Stimulated activated CD4-positive, alpha-beta T cell treated with anti-CD3 and anti-CD28 coated beads, Interleukin-4, amount 100 ng/mL, for 4 hours (primary cell): Measurements from ENCODE around the gene KHDC4.

ENCODE experiments used
- DNase-seq, 2 experiments: peaks; one replicate each; pipeline ENCODE4 v3.0.0-alpha.2; 2020

Gene KHDC4

GRCh38 chr1:155934097-155934935 is at the start of gene KHDC4:
Gene KHDC4 (minus strand): TSS chr1:155934413. CDS start chr1:155934373, 40 bp downstream.
- DNase-seq, result peak; percentile 83 to 94

- DNase-seq, result no peak
Measured at GRCh38 chr1:155983191-155984024, 49.2 kb upstream of the KHDC4 start.

DNA sequence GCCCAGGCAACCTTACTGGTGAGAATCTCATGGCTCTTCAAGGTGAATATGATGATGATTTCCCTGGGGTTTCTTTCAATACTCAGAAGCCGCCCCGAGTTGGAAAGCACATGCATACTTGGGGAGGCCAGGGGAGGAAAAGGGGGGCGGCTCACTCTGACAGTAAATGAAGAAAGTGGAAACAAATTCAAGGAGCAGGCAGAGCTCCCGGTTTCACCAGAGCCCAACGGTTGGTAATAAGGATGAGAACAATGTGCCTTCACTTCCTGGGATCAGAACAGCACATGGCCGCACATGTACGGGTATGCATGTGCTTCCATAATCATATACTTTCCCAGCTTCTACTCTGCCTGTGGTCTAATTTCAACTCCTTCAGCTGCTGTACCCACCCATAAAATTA is 47.9 kb upstream of the KHDC4 start:
- DNase-seq, result no peak

- peak in 1 of 2 experiments; percentile 44 for DNase-seq
Measured at GRCh38 chr1:155981266-155982088, 47.3 kb upstream of the KHDC4 start.

DNA sequence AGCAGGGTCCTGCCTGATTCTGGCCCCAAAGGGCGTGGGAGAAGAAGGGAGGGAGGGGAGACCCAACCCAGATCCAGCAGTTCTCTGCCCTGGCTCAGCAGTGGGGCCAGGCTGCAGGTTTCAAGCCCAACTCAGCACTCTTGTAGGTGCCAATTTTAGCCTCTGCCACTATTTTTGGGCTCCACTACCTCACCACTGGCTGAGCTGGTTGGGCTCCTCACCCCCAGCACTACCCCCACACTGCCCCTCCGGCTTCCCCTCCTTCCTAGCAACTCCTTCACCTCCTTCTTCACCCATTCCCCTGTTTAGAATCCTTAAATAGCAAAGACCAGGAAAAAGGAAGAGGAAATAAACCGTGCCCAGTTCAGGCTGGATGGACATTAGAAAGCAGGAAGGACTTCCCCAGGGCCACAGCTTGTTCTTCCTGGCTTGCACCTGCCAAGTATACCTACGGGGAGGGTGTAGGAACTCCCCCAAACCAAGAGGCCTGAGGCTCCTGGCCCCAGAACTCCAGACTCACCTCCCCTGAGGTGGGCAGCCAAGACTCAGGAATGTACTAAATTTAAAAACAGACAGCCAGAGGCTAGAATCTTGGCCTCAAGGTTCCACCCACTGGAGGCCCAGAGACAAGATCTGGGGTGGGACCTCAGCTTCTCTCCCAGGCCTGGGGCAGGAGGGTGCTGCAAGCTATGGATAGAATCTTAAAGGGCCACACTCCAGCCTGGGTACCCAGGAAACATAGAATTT is 45.6 kb upstream of the KHDC4 start:
- DNase-seq, result no peak

DNA sequence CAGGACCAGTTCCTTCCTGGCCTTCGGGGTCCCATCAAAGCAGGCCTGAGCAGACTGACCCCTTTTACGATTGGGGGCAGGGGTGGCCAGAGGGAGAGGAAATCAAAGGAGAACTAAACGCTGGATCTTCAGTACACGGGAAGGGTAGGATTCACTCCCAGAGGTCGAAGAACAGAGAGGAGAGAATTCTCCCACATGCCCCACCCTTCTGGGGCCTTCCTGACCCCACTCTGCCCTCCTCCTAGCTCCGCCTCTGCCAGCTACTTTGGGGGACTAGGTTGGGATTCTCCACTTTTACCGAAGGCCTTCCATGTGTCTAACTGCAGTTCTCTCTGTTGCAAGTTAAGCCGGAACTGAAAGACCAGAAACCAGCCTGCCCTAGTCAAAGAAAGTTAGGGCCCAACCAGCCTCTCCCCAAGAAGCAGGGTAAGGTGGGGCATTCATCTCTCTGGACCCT is 44.8 kb upstream of the KHDC4 start:
- DNase-seq, result no peak

GRCh38 chr1:155978325-155978972 is 44.2 kb upstream of the KHDC4 start, which contains the start of gene ARHGEF2:
Gene ARHGEF2 (minus strand): TSS chr1:155978547. CDS start chr1:155978427, 120 bp downstream.
- peak; percentile 77 to 86 for DNase-seq

GRCh38 chr1:155977690-155978324 is 43.6 kb upstream of the KHDC4 start:
- DNase-seq, result peak; percentile 62 to 84

DNA sequence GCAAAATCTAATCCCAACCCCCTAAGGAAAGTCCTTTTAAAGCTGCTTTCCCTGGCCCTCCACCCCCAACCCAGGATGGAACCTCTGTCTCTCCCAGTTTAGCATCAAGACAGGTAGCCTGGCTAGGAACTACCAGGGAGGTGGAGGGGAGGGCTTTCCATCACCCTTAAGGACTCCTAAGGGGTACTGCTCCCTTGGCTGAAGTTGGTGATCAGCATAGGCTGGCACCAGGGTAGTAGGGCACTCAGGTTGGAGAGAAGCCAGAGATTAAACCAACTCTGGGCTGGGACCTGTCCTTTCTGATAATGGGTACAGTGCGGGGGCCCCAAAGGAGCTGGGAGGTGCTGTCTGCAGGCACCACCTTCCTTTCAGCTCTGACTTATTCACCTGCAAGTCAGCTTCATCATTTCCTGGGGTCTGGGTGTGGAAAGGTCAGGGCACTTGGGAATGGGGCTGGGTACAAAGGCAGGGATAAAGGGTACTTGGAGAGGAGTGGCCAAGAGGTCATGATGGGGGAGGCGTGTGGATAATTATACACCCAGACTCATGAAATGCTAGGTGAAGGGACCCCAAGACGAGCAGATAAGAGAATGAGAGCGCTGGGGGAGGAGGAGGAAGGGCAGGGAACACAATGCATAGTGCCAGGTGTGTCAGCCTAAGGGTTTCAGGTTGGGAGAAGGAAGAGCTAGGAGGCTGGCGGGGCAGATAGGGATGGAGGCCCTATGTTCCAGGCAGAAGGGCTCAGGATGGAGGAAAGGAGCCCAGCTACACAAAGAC is 42.9 kb upstream of the KHDC4 start:
- DNase-seq, result peak in 1 of 2 experiments; percentile 28

- peak; percentile 51 to 64 for DNase-seq
Measured at GRCh38 chr1:155976062-155976912, 42.1 kb upstream of the KHDC4 start.

GRCh38 chr1:155975375-155976061 is 41.3 kb upstream of the KHDC4 start:
- DNase-seq, result no peak

DNA sequence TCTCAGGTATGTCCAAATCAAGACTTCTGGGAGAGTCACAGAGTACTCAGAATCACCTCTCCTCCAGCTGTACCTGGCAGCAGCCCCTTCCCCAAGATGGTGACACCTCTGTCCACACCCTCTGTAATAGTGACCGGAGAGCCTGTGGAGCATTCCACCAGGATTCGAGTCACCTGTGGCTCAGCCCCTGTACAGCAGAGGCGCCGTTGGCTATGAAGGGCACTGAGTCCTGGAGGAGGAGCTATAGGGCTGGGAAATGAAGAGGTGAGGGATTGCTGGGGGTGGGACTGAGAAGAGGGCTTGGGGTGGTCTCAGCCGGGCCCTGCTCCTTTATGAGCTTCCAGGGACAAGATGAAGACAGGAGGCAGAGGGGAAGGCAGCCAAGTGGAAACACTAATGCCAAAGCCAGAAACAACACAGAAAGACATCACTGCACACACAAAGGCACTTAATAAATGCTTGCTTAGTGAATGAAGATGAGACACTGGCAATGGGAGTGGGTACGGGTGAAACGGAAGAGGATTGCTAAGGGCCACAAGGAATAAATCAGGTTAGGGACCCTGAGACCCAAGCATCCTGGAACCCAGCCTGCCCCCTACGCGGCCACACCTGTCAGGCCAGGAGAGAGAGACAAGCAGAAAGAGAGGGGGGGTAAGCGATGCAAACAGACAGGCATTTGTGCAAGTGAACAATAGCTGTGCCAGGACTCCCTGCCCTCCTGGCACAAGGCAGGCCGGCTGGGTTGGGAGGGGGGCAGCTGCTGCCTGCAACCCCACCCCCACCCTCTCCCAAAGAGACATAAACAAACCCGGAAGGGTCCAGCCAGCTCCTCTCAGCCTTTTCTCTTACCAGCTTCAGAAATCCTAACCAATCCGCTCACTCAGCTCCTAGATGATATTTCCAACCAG is 40.2 kb upstream of the KHDC4 start:
- DNase-seq, result no peak

- DNase-seq, result no peak
Measured at GRCh38 chr1:155973723-155974122, 39.5 kb upstream of the KHDC4 start.

- no peak for DNase-seq
Measured at GRCh38 chr1:155971910-155972809, 37.9 kb upstream of the KHDC4 start.

DNA sequence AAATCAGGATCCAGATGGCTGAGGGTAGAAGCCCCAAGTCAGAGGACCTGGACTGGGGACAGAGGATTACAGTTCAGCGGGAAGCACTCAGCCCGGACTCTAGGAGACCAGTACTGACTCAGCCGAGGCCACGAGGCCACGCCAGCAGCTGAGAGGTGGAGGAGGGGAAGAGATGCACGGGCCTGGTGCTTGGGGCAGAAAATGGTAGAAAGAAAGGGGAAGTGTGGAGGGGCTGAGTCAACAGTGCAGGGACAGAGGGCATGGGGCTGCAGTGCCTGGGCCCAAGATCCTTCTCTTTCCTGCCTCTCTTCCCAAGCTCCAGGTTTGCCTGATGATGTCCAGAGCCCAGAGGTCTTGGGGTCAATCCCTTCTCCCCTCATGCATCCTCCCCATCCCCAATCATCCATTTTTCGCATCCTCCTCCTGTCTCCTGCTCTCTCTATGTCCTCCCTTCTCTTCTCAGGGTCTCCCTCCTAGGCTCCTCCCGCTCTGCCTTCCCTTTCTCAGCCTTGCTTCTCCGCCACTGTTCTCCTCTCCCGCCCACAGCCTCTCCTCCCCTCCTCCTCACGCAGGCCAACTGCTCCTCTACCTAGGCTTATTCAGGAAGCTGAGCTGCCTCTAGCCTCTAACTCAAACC is 36.4 kb upstream of the KHDC4 start:
- DNase-seq, result peak in 1 of 2 experiments; percentile 47

- no peak for DNase-seq
Measured at GRCh38 chr1:155969377-155969791, 35.2 kb upstream of the KHDC4 start.
